ENCODE measurements around the gene GARRE1.

DNA sequence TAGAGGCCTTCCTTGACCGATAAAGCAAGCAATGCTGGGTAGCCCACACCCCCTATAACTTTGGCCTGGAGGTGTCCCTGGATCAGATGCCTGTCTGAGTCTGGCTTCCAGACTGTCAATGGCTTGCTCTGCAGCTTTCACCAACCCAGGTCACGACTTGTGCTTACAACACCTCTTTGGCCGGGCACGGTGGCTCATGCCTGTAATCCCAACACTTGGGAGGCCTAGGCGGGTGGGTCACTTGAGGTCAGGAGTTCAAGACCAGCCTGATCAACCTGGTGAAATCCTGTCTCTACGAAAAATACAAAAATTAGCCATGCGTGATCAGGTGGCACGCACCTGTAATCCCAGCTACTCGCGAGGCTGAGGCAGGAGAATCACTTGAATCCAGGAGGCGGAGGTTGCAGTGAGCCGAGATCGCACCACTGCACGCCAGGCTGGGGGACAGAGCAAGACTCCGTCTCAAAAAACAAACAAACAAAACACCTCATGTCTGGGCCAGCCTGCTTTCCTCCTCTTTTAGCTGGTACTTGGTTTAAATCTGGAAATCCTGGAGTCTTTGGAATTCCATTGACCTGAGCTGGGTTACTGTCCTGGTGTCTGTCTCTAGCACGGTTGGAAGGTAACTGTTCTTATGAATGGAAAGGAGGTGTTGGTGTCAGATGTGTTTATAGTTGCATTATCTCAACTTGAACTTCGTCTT lies 10.3 kb upstream of the GARRE1 start:
- no peak for TF ChIP-seq REST (IDR thresholded peaks at IDR 0.05; ENCODE audit: insufficient read depth in 1 of 2, low read depth in 2 of 2, low read length in 2 of 2)
- no peak for TF ChIP-seq TAF1 (IDR thresholded peaks at IDR 0.05; ENCODE audit: borderline replicate concordance, insufficient read depth, low read length)
- no peak for TF ChIP-seq POLR2AphosphoS5 (IDR thresholded peaks at IDR 0.05; ENCODE audit: low read depth, low read length)
- no peak for TF ChIP-seq SIN3A (IDR thresholded peaks at IDR 0.05; ENCODE audit: borderline replicate concordance, insufficient read depth, low read length)
- TF ChIP-seq FOXP2 (optimal IDR thresholded peaks at IDR 0.05; ENCODE audit: borderline replicate concordance, extremely low read depth, extremely low read length, insufficient read depth): no peak

Measured in PFSK-1 (cell line).